Measurements from ENCODE around the gene BRD4. TPM values are rescaled to one million over a fixed set of nuclear protein-coding genes. Genes with fewer than 3 reads are reported as not detected.

Gene BRD4
- total RNA-seq = 19.1 and 23.9 TPM in 2 replicates

GRCh38 chr19:15332311-15332996 is at the start of gene BRD4:
Gene BRD4 (minus strand): TSS chr19:15332539. CDS start chr19:15273099, 59,440 bp downstream.

GRCh38 chr19:15379083-15379998 is 47.0 kb upstream of the BRD4 start, which contains the start of gene AKAP8:
Gene AKAP8 (minus strand): TSS chr19:15379787. CDS start chr19:15379731, 56 bp downstream.

GRCh38 chr19:15200553-15201364 is 131.6 kb downstream of the BRD4 start, which contains the start of gene NOTCH3:
Gene NOTCH3 (minus strand): TSS chr19:15200995. CDS start chr19:15200905, 90 bp downstream.

Small RNA genes within 50 kb of the gene (small RNA-seq; reads per million reads assigned to genes)
- not detected for gene AC005776.1

Other genes starting within 250 kb of the BRD4 start
- 27.3 and 33.3 TPM in 2 replicates for gene SYDE1, start 225.1 kb downstream of the BRD4 start, total RNA-seq
- gene NOTCH3, start 131.5 kb downstream of the BRD4 start, total RNA-seq = 21.3 and 53.2 TPM in 2 replicates
- 0.11 and 0.13 TPM in 2 replicates for gene EPHX3, start 100.1 kb downstream of the BRD4 start, total RNA-seq
- 13.3 and 17.9 TPM in 2 replicates for gene AKAP8, start 47.2 kb upstream of the BRD4 start, total RNA-seq
- gene AKAP8L, start 86.4 kb upstream of the BRD4 start, total RNA-seq = 39.5 and 40.1 TPM in 2 replicates
- gene WIZ, start 117.4 kb upstream of the BRD4 start, total RNA-seq = 9.4 TPM in 2 replicates
- gene RASAL3, start 132.0 kb upstream of the BRD4 start, total RNA-seq = not detected in 2 replicates
- gene PGLYRP2, start 147.0 kb upstream of the BRD4 start, total RNA-seq = not detected in 2 replicates
- gene CYP4F22, start 176.0 kb upstream of the BRD4 start, total RNA-seq = not detected in 2 replicates

Data from articular chondrocyte of knee joint (primary cell).